Testis (tissue), 2 donors: ENCODE results near the gene GUCD1.

Source experiments
- POLR2A ChIP-seq: fragments of 450-650 bp; IDR thresholded peaks from one replicate; pipeline ENCODE4 v1.6.1; 2017; ENCODE audit warnings: antibody characterized with exemption, mild to moderate bottlenecking, moderate library complexity
- TF ChIP-seq, protein P1 (sequence below), 3 experiments: fragments of 450-650 bp in 2 of 3; fragments of 200-600 bp in 1 of 3; sonication (generic) in 1 of 3; IDR thresholded peaks; one replicate each; pipeline ENCODE4 v1.5.1; 2016 to 2019; ENCODE audit warnings: antibody characterized with exemption in 3 of 3, mild to moderate bottlenecking in 2 of 3, moderate library complexity in 1 of 3

DNA sequence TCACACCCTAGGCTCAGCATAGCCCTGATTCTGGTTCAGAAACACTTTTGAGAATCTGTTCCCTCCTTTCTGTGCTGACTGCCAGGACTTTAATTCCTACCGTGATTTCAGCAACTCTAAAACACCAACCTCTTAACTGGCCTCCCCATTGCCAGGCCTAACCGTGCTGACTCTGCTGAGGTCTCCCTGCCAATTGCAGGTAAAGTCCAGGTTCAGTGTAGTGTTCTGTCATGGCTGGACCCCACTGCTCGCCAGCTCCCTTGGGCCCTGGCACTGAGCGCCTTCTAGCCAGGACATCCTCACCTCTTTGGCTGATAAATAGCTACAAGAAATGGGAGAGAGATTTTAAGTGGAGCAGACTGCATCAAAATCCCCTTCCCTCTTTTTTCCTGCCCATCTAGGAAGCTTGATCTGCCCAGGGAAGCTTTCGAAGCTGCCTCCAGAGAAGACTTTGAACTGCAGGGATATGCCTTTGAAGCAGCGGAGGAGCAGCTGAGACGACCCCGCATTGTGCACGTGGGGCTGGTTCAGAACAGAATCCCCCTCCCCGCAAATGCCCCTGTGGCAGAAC is 55.1 kb downstream of the GUCD1 start:
- TF ChIP-seq, protein P1, sequence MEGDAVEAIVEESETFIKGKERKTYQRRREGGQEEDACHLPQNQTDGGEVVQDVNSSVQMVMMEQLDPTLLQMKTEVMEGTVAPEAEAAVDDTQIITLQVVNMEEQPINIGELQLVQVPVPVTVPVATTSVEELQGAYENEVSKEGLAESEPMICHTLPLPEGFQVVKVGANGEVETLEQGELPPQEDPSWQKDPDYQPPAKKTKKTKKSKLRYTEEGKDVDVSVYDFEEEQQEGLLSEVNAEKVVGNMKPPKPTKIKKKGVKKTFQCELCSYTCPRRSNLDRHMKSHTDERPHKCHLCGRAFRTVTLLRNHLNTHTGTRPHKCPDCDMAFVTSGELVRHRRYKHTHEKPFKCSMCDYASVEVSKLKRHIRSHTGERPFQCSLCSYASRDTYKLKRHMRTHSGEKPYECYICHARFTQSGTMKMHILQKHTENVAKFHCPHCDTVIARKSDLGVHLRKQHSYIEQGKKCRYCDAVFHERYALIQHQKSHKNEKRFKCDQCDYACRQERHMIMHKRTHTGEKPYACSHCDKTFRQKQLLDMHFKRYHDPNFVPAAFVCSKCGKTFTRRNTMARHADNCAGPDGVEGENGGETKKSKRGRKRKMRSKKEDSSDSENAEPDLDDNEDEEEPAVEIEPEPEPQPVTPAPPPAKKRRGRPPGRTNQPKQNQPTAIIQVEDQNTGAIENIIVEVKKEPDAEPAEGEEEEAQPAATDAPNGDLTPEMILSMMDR (IDR thresholded peaks at IDR 0.05) = no peak
- no peak for TF ChIP-seq POLR2A
